SHP77 (cell line): ENCODE results near the gene NFIB.

Source experiments
- DNase-seq, 2 experiments: peaks; one replicate each; lab custom pipeline; 2025; lab: John Stamatoyannopoulos, UW

The NFIB gene

DNA sequence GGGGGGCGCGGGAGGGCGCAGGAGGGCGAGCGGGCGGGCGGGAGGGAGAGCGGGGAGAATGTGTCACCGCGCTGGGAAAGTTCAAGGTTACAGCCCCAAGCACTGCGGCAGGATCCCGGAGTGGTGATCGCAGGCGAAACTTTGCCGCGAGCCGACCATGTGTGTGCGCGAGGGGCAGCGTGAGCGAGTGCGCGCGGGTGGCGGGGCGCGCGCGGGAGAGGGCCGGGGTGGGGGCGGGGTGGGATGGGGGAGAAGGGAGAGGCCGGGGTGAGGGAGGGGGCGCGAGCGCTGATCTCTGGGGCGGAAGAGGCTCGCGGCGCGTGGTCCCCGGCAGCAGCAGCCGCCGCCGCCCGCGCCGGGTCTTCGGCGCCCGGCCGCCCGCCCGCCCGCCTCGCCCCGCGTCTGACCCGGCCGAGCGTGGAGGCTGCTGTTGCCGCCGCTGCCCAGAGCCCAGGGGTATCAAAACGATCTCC, at the start of gene NFIB:
NFIB (minus strand) TSS at position 191 of the 473 bp plus-strand sequence. CDS start 630 bp downstream, outside the sequence.
- DNase-seq: peak; percentile 28 to 45

DNA sequence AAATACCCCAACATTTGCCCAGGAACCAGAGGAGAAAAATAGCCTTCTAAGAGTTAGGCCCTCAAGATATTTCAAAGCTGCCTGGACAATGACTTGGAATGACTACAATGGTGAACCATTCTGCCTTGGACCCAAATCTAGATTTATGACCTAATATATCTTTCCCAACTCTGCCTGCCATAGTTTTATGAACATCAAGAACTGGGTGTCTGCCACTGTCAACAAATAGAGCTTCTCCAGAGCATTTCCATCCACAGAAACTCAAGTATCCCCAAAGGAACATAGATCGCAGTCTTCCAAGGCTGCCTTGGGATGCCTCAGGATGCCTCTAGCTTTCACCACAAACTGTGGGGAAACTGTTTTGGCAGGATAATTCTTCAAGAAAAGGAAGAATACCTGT, 48.2 kb upstream of the NFIB start:
- DNase-seq: no peak

DNA sequence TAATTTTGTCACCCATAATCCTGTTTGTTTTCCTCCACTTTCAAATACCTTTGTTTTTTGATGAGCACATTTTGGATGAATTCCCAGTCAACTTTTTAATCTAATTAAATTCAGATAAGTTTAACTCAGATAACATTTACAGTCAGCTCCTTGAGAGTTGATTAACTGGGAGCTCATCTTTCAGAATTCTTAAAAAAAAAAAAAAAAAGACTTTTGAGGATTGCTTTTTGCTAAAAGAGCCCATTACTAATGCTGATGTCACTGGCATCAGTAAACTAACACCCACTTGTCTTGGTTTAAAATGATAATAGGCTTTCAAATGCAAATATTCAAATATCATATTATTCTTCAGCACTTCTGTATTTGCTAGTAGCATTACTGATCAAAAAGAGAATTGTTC, 47.1 kb upstream of the NFIB start:
- DNase-seq: no peak

DNA sequence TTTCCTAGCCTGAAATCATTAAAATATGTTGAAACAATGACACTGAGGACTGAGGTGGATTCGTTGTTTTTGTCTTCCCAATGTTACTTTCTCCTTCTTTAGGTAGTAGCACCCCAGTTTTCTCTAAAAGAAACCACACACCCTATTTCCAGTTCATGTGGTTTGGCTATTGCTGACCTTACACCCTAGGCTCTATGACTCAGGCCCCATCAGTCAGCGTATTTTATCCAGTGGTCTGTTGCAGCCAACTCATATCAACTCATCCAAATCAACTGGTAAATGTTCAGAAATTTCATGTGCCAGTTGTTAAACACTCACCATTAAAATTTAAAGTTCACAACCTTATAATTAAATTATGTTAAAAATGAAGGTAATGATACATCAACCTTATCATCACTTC, 44.6 kb upstream of the NFIB start:
- DNase-seq: no peak

- no peak for DNase-seq
Observed at GRCh38 chr9:14356351-14357265, 42.7 kb upstream of the NFIB start.

DNA sequence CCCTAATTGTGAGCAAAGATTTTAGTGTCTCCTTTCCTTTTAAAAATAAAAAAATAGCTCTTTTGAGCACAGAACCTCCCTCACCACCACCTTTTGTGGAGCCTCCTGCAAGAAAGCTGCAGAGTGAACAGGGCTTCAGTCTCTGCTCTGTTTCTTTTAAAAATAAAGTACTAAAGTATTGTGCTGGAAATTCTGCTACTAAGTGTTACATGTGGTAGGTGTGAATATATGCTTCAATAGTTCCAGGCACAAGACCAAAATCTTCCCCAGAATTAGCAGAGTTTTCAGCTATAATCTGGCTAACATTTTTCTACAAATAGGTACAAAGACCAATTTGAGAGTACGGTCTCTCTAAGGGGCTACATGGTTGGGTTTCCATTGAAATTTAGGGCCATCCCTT, 40.3 kb upstream of the NFIB start:
- DNase-seq: no peak

DNA sequence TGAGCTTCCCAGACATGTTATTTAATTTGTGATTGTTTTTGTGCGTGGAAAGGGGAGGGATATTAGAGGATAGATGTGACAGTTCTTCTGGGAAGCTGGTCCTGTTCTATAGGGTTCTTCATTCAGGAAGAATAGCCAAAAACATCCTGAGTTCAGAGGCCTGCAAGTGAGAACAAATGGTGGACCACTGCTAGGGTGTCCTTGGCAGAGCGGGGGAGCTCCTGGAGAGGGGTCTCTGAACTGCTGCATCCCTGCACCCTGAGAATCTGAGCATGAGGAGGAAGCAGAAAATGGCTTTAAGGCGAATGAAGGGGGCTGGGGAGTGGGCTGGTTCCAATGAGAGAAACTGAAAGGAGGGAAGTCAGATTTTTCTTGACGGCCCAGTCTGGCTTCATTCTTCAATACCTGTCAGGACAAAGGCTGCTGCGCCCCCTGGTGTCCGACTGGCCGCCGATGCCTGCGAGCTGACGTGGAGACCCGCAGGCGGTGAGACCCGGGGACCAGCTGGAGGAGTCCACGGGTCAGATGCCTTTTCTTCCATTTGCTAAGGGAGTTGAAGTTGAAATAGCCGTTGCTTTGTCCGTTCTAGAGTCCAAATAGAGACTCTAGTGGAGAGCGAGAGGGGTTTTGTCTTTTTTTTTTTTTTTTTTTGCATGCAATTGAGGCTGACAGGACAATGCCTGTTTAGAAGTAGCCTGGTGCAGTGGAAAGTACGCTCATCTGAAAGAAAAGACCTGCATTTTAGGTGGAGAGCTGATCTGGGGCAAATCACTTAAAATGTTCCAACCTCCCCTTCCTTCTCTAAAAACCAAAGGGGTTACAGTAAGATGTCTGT, 39.5 kb upstream of the NFIB start:
- peak; percentile 34 to 80 for DNase-seq

GRCh38 chr9:14352503-14352902, 38.6 kb upstream of the NFIB start:
- DNase-seq: peak; percentile 1 to 31

DNA sequence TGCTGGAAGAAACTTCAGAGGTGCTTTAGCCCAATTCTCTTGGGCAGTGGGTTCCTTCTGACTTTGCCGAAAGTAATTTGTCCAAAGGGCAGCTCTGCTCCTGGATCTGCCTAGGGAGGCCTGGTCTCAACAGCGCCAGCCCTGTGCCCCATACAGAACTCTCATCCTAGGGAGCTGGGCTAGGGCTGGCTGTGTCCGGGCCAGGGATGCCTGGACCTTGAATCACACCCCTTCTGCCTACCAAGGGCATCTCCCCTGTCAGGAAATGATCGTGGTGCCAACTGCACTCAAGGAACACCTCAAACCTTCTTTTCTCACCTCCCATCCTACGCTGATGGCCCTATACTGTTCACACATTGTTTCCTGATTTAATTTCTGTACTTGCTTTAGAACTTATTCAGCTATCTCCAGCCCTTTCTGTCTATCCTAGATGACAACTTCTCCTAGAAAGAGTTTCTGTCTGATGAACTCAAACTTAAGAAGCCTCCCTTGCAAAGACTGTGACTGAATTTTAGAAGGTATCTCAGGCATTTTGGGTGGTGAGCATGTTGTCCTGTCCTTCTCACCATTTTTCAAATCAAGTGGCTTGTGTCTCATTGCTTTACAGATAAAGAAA, 37.4 kb upstream of the NFIB start:
- DNase-seq: no peak

DNA sequence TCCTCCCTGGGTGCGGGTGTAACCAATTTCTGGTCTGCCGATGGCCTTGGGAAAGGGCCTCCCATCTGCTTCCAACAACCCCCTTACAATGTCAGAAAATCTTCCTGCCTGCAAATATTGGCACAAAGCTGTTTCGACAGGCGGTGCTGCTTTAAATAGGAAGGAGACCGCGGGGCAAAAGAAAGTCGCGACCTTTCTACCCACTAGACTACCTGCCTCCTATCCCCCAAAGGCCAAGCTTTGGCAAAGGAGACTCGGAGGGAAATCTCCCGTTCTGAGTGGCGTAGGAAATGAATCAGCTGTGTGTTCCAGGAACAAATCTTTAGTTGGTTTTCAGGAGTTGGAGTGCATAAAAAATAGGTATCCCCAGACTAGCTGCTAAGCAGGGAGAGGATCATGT, 36.8 kb upstream of the NFIB start:
- DNase-seq: no peak

- no peak for DNase-seq
Observed at GRCh38 chr9:14350349-14350728, 36.4 kb upstream of the NFIB start.

- DNase-seq: no peak
Observed at GRCh38 chr9:14349447-14350348, 35.8 kb upstream of the NFIB start.

DNA sequence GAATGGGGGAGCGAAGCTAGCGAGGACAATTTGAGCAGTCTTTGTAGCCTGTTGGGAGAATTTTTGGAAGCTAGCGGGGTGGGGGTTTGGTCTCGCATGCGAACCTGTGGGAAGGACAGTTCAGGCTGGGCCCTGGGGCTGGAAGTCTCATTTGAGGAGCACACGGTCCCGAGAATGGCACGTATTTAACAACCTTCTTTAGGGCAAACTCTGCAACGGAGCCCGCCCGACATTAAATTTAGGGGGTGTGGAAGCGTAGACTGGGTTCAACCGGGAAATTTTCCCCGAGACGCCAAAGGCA, 35.2 kb upstream of the NFIB start:
- DNase-seq: no peak

DNA sequence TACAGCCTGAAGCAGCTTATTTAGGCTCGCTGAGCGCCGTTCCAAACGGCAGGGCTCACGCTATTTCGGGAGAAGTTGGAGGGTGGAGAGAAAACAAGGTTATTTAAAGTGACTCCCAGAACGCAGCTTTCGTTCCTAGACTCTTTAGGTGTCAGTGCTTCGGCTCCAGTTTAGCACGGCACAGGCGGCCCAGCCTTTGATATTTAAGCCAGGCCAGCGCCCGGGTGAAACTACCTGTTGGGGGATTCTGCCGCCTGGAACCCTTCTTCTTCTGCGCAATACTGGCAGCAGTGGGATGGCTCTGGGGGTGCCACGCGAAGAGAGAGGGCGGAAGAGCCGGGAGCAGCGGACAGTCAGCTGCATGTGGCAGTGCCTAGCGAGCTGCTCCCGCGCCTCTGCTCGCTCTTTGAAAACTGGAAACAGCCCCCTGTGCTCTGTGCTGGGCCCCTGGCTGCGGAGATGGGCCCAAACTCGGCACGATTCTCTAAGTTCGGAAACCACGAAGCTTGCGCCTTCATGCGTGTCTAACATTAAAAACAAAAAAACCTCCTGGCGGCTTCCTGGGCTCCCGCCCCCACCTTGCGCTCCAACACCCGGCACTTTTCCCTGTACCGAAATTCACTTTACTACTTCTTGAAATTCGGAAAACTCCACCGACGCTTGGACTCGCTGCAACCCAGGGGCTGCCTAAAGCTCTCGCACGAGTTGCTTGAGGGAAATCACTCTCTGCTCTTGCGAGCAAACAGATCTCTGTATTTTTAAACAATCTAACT, 34.6 kb upstream of the NFIB start:
- DNase-seq: no peak

GRCh38 chr9:14348123-14348372, 34.1 kb upstream of the NFIB start:
- no peak for DNase-seq

GRCh38 chr9:14347406-14348122, 33.6 kb upstream of the NFIB start:
- no peak for DNase-seq

- no peak for DNase-seq
Observed at GRCh38 chr9:14346811-14347405, 33.0 kb upstream of the NFIB start.

- DNase-seq: no peak
Observed at GRCh38 chr9:14346231-14346791, 32.4 kb upstream of the NFIB start.

DNA sequence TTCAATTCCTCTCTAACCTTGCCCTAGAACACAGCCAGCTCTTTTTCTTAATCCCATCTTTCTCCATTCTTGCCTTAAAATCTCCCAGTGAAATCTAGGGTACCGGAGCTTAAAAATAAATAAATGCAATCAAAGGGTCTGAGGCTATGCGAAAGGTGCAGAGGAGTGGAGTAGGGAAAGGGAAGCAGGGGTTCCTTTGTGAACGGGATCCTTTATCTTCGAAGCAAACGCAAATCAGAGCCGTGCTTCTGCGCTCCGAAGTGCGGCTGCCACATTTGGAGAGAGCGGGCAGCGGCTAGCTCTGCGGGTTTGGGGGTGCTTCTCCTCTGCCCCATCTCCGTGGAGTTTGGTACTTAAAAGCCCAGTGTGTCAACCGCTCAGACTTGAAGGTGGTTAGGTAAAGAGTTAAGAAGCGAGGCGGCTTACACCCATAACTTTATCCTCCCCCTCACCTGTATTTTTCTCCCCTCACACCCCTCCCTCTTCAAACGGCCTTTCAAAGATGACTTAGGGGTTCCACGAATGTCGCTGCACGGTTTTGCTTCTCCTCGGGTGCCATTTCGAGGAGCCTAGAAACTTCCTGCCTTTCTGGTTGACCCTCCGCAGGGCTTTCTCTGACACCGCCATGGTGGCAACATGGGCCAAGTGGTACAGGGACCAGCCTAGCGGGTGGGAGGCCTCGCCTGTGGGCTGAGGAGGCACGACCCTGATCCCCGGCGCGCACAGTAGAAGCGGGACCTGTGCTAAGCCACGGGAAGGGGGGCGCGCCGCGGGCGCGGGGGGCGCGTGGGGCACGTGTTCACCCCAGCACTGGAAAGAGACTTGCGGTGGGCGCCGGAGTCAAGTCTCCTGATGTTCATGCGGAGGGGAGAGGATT, 31.7 kb upstream of the NFIB start:
- DNase-seq: no peak
